Duodenal mucosa (tissue), 2 donors: Measurements from ENCODE around the gene BCAS3.

Experiments
- H3K27ac ChIP-seq: one replicate; pipeline ENCODE4 v1.7.0; 2013; ENCODE audit warnings: low read depth, low read length
- H3K27me3 ChIP-seq, 2 donors: one replicate each; pipeline ENCODE4 v1.7.0; 2013; ENCODE audit warnings: low read length in 2 of 2, control low read depth in 1 of 2; ENCODE audit not compliant: insufficient read depth in 2 of 2, control insufficient read depth in 1 of 2
- H3K36me3 ChIP-seq, 2 donors: one replicate each; pipeline ENCODE4 v1.7.0; 2013; ENCODE audit warnings: low read length in 2 of 2, control low read depth in 1 of 2; ENCODE audit not compliant: insufficient read depth in 2 of 2, control insufficient read depth in 1 of 2
- H3K4me1 ChIP-seq, 2 donors: one replicate each; pipeline ENCODE4 v1.7.0; 2013; ENCODE audit warnings: low read length in 2 of 2, control low read depth in 1 of 2; ENCODE audit not compliant: insufficient read depth in 2 of 2, control insufficient read depth in 1 of 2
- H3K4me3 ChIP-seq, 2 donors: one replicate each; pipeline ENCODE4 v1.7.0; 2013; ENCODE audit warnings: low read length in 2 of 2, low read depth in 1 of 2
- H3K9ac ChIP-seq, 2 donors: one replicate each; pipeline ENCODE4 v1.7.0; 2013; ENCODE audit warnings: low read length in 2 of 2, low read depth in 1 of 2
- H3K9me3 ChIP-seq, 2 donors: one replicate each; pipeline ENCODE4 v1.7.0; 2013; ENCODE audit warnings: low read length in 2 of 2, control low read depth in 1 of 2; ENCODE audit not compliant: control insufficient read depth in 1 of 2

BCAS3 gene

GRCh38 chr17:61250335-61250890, 572.8 kb downstream of the BCAS3 start:
- no peaks in the 10 kb centered on the region for H3K27me3 ChIP-seq
- H3K4me3 ChIP-seq: no peak overlapping the region
- H3K9ac ChIP-seq: no peak overlapping the region
- peak overlapping the region; percentile 20 for H3K27ac ChIP-seq
- H3K36me3 ChIP-seq: no peaks in the 10 kb centered on the region
- H3K9me3 ChIP-seq: no peaks in the 10 kb centered on the region
- H3K4me1 ChIP-seq: peaks cover 10 to 57% of the 10 kb centered on the region in 2 donors

DNA sequence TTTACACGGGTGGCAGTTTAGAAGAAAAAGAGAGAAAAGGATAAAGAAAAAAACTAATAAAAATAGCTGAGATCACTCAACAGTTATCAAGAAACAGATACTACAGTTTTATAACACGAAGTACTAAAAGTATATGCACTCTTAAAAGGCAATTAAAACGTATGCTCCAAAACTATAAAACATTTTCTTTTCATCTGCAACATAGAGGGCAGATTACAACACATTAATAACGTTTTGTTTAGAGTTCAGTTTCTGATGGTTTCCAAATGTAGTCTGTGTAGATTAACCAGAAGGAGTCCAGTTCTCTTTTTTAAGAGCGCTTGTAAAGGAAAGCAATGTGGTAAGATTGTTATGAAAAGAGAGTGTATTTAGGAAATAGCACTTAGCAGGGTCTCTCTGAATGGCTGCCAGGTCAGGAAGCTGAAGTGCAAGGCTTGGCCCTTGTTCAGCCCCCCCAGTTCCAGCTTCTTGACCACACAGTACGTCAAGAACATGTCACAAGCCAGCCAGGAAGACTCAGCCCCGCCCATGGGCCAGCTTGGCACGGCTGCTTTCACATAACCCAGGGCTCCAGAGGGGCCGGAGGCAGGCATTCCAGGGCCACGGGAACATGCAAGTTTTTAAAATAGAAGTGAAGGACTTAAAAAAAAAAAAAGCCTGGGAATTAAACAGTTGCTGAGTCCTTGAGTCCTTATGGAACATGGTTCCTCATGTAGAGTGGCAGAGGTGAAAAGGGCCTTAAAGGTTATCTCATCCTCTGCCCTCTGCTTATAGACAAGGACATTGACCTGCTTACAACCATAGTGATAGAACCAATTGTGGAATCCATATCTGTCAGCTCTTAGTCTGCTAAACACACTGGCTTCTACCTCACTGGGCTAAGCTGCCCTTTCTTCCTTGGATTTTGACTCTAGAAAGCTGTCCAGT, 574.6 kb downstream of the BCAS3 start:
- H3K4me1 ChIP-seq: peaks cover 10 to 57% of the 10 kb centered on the region in 2 donors
- no peak overlapping the region for H3K9ac ChIP-seq
- no peaks in the 10 kb centered on the region for H3K27me3 ChIP-seq
- H3K27ac ChIP-seq: peak overlapping the region; percentile 58
- no peak overlapping the region for H3K4me3 ChIP-seq
- no peaks in the 10 kb centered on the region for H3K9me3 ChIP-seq
- no peaks in the 10 kb centered on the region for H3K36me3 ChIP-seq

DNA sequence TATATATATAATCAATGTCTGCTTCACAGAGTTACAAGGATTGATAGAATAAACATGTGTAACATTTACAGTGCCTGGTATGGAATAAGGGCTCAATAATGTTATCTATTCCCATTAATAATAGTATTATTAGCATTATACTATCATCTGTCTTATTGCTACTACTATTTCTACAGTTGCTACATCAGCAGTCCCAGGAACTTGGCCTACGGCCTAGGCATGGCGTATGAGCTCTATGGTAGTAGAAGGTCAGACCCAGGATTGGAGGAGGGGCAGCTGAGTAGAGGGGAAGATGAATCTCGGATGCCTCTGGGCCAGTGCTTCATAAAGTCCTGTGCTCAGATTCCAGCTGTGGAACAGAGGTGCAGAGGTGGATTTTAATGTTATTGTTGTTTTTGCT, 575.7 kb downstream of the BCAS3 start:
- Histone ChIP-seq H3K36me3 (no peaks in the 10 kb centered on the region), H3K4me1 (peaks cover 2 to 46% of the 10 kb centered on the region in 2 donors), H3K9ac (no peak overlapping the region), H3K9me3 (no peaks in the 10 kb centered on the region), H3K27me3 (no peaks in the 10 kb centered on the region), H3K4me3 (no peak overlapping the region), H3K27ac (no peak overlapping the region)

GRCh38 chr17:61253937-61254574, 576.4 kb downstream of the BCAS3 start:
- Histone ChIP-seq H3K9ac (no peak overlapping the region), H3K4me1 (peaks cover 0 to 42% of the 10 kb centered on the region in 2 donors), H3K36me3 (no peaks in the 10 kb centered on the region), H3K27me3 (no peaks in the 10 kb centered on the region), H3K9me3 (no peaks in the 10 kb centered on the region), H3K4me3 (no peak overlapping the region), H3K27ac (no peak overlapping the region)

- no peaks in the 10 kb centered on the region for H3K27me3 ChIP-seq
- H3K27ac ChIP-seq: no peak overlapping the region
- peaks cover 0 to 34% of the 10 kb centered on the region in 2 donors for H3K4me1 ChIP-seq
- no peak overlapping the region for H3K9ac ChIP-seq
- H3K36me3 ChIP-seq: no peaks in the 10 kb centered on the region
- H3K4me3 ChIP-seq: no peak overlapping the region
- H3K9me3 ChIP-seq: no peaks in the 10 kb centered on the region
Observed at GRCh38 chr17:61254904-61255303, 577.3 kb downstream of the BCAS3 start.

- Histone ChIP-seq H3K27me3 (no peaks in the 10 kb centered on the region), H3K4me1 (peaks cover 0 to 27% of the 10 kb centered on the region in 2 donors), H3K27ac (no peak overlapping the region), H3K36me3 (no peaks in the 10 kb centered on the region), H3K9me3 (no peaks in the 10 kb centered on the region), H3K4me3 (no peak overlapping the region), H3K9ac (no peak overlapping the region)
Observed at GRCh38 chr17:61255647-61256046, 578.0 kb downstream of the BCAS3 start.

DNA sequence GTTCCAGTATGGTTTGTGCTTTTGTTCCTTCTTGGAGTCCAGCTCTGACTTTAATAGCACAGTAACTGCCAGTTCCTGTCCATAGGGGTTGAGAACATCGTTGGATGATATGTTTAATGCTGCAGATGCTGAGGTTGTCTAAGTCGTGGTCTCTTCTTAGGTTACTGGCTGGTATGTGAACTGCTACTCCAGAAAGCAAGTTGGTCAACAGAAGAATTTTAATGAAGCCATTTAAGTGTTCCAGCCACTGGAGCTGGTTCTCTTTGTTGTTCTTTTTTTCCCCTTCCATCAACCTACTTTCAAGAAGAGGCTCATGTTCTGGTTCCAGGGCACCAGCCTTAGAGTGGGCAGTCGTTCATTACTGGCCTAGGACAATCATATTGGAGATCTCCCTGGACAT, 581.7 kb downstream of the BCAS3 start:
- Histone ChIP-seq H3K27ac (no peak overlapping the region), H3K27me3 (no peaks in the 10 kb centered on the region)

DNA sequence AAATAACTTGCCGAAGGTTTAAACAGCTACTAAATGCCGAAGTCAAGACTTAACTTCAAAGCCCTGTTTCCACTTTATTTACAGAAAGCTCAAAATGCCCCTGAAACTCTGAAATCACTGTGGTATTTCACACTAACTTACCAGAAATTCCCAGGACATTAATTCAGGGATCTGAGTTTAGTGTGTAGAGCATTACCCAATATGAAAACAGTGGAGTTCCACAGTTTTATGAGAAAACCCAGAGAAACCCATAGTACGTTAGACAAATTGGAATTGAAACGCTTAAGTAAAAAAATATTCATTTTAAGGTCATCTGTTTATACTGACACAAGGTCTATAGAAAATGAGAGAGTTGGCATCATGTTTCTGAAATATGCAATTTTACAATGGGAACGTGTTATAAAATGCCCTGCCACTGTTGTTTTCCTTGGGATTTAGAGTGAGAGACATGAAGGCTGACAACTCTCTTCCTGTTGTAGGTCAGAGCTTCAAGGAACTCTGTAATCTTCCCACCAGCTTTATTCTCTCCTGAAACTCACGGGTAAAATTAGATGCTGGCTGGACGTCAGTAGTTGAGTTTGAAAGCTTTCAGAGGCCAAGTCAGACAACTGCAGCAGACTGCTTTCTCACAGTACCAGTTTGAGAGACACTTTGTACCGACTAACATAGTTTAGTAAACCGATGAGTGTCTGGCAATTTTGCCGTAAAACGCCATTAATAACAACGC, 582.6 kb downstream of the BCAS3 start:
- H3K9me3 ChIP-seq: no peaks in the 10 kb centered on the region
- H3K27ac ChIP-seq: no peak overlapping the region
- no peaks in the 10 kb centered on the region for H3K4me1 ChIP-seq
- H3K4me3 ChIP-seq: no peak overlapping the region
- H3K27me3 ChIP-seq: no peaks in the 10 kb centered on the region
- H3K9ac ChIP-seq: no peak overlapping the region
- no peaks in the 10 kb centered on the region for H3K36me3 ChIP-seq

More for the DNA sequence above, 581.7 kb downstream of the BCAS3 start:
- no peak overlapping the region for H3K9ac ChIP-seq
- H3K9me3 ChIP-seq: no peaks in the 10 kb centered on the region
- no peaks in the 10 kb centered on the region for H3K4me1 ChIP-seq
- H3K4me3 ChIP-seq: no peak overlapping the region
- no peaks in the 10 kb centered on the region for H3K36me3 ChIP-seq

DNA sequence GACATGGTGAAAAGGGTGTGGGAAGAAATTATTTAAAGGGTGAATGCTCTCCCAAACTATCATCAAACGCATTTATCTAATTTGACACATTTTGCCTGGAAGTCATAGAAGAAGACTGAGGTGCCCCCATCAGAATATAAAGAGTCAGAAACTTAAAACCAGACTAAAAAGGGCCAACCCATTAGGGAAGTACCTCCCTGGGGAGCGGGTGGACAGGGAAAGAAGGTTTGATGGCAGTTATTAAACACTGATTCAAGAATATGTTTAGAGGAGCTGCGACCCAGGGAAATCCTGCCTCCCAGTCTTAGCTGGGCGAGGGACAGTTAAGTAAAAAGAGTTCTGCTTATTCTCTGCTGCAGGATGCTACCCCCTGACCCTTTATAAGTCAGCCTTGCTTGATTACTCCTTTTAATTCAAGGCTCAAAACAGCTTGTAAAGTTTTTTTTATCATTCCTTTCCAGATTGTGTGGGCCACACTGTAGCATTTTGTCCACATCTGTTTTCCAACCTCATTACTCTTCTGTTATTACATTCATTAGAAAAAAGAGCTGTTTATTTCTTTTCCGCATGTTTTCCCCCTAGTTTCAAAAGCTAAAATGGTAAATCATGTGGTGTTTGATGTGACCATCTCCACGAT, 583.5 kb downstream of the BCAS3 start:
- no peak overlapping the region for H3K4me3 ChIP-seq
- no peaks in the 10 kb centered on the region for H3K4me1 ChIP-seq

More for the DNA sequence above, 583.5 kb downstream of the BCAS3 start:
- Histone ChIP-seq H3K27ac (no peak overlapping the region), H3K9ac (no peak overlapping the region), H3K27me3 (no peaks in the 10 kb centered on the region), H3K9me3 (no peaks in the 10 kb centered on the region), H3K36me3 (no peaks in the 10 kb centered on the region)
